Astrocyte (in vitro differentiated cells and primary cell): ENCODE data around the gene FA2H. TPM values are rescaled to one million over a fixed set of nuclear protein-coding genes. Genes with fewer than 3 reads are reported as not detected.

Experiments used
- DNase-seq: peaks from one replicate; pipeline ENCODE4 v3.0.0-alpha.2; 2010; ENCODE audit warnings: low read depth
- FAIRE-seq: peaks from 2 replicates; lab custom pipeline; 2011; peaks lifted over from hg19 to GRCh38; lab: Jason Lieb, UNC
- H2AFZ ChIP-seq: 2 replicates; pipeline ENCODE4 v1.6.0; 2012; ENCODE audit warnings: low read depth, low read length, inconsistent platforms
- H3K27ac ChIP-seq: 2 replicates; pipeline ENCODE4 v1.5.1; 2011; ENCODE audit warnings: low read depth, low read length, inconsistent platforms
- H3K27me3 ChIP-seq: 2 replicates; pipeline ENCODE4 v1.6.0; 2011; ENCODE audit warnings: low read length, inconsistent platforms; ENCODE audit not compliant: insufficient read depth
- H3K36me3 ChIP-seq: 2 replicates; pipeline ENCODE4 v1.5.1; 2011; ENCODE audit warnings: low read length, inconsistent platforms; ENCODE audit not compliant: insufficient read depth
- H3K4me1 ChIP-seq: 2 replicates; pipeline ENCODE4 v1.5.1; 2011; ENCODE audit warnings: low read length, inconsistent platforms; ENCODE audit not compliant: insufficient read depth
- H3K4me2 ChIP-seq: 2 replicates; pipeline ENCODE4 v1.6.0; 2012; ENCODE audit warnings: low read length, inconsistent platforms
- H3K4me3 ChIP-seq: 2 replicates; pipeline ENCODE4 v1.5.1; 2011; ENCODE audit warnings: low read depth, mild to moderate bottlenecking, low read length, inconsistent platforms; ENCODE audit not compliant: insufficient read depth
- H3K79me2 ChIP-seq: 2 replicates; pipeline ENCODE4 v1.6.0; 2012; ENCODE audit warnings: mild to moderate bottlenecking, low read length, inconsistent platforms; ENCODE audit not compliant: insufficient read depth
- H3K9ac ChIP-seq: 2 replicates; pipeline ENCODE4 v1.6.0; 2012; ENCODE audit warnings: mild to moderate bottlenecking, low read length, inconsistent platforms
- H3K9me3 ChIP-seq: 2 replicates; pipeline ENCODE4 v1.5.1; 2012; ENCODE audit warnings: low read depth, mild to moderate bottlenecking, low read length, inconsistent platforms; ENCODE audit not compliant: insufficient read depth
- H4K20me1 ChIP-seq: 2 replicates; pipeline ENCODE4 v1.6.0; 2012; ENCODE audit warnings: low read length, inconsistent platforms; ENCODE audit not compliant: insufficient read depth
- H3K27ac Mint-ChIP-seq: one replicate; pipeline ENCODE4 v1.8.0; 2021; ENCODE audit warnings: mild to moderate bottlenecking, mixed read lengths; ENCODE audit not compliant: unreplicated experiment
- H3K27me3 Mint-ChIP-seq: one replicate; pipeline ENCODE4 v1.8.0; 2021; ENCODE audit warnings: low read depth, mixed read lengths; ENCODE audit not compliant: unreplicated experiment
- H3K36me3 Mint-ChIP-seq: one replicate; pipeline ENCODE4 v1.8.0; 2021; ENCODE audit warnings: low read depth, mixed read lengths; ENCODE audit not compliant: unreplicated experiment
- H3K4me1 Mint-ChIP-seq: one replicate; pipeline ENCODE4 v1.8.0; 2021; ENCODE audit warnings: low read depth, mixed read lengths; ENCODE audit not compliant: unreplicated experiment
- H3K4me3 Mint-ChIP-seq: one replicate; pipeline ENCODE4 v1.8.0; 2021; ENCODE audit warnings: mild to moderate bottlenecking, moderate library complexity, mixed read lengths; ENCODE audit not compliant: unreplicated experiment
- H3K9me3 Mint-ChIP-seq: one replicate; pipeline ENCODE4 v1.8.0; 2021; ENCODE audit warnings: mild to moderate bottlenecking, mixed read lengths; ENCODE audit not compliant: unreplicated experiment
- CTCF ChIP-seq: IDR thresholded peaks from 2 replicates; pipeline ENCODE4 v1.5.1; 2011; ENCODE audit warnings: low read depth, mild to moderate bottlenecking, inconsistent platforms, low read length, moderate library complexity; ENCODE audit not compliant: insufficient read depth
- EZH2 ChIP-seq: IDR thresholded peaks from 2 replicates; pipeline ENCODE4 v1.6.1; 2012; ENCODE audit warnings: mild to moderate bottlenecking, low read length, inconsistent platforms; ENCODE audit not compliant: insufficient read depth
- total RNA-seq: library from RNA; stranded (reverse); gene quantifications from 2 replicates; pipeline ENCODE4 v1.2.1, GENCODE V29; 2021

Gene FA2H
- total RNA-seq, 1 donor from 2014 or later, result 0.14 TPM

- Mint-ChIP-seq H3K27me3 (peaks cover 9% of the 10 kb centered on the region), H3K27ac (no peak overlapping the region), H3K9me3 (no peaks in the 10 kb centered on the region), H3K36me3 (no peaks in the 10 kb centered on the region), H3K4me3 (no peak overlapping the region), H3K4me1 (peaks cover 21% of the 10 kb centered on the region)
- Histone ChIP-seq H2AFZ (no peak overlapping the region), H3K4me2 (no peak overlapping the region), H3K4me1 (peaks cover 19% of the 10 kb centered on the region), H4K20me1 (no peaks in the 10 kb centered on the region), H3K27ac (no peak overlapping the region), H3K36me3 (no peaks in the 10 kb centered on the region), H3K9me3 (no peaks in the 10 kb centered on the region), H3K4me3 (no peak overlapping the region), H3K27me3 (no peaks in the 10 kb centered on the region), H3K79me2 (no peaks in the 10 kb centered on the region), H3K9ac (no peak overlapping the region)
- no peak for DNase-seq
- no peak for FAIRE-seq
- no peak for TF ChIP-seq CTCF
- no peak for TF ChIP-seq EZH2
Observed at GRCh38 chr16:74736531-74737157, 38.0 kb downstream of the FA2H start.

- Histone ChIP-seq H4K20me1 (no peaks in the 10 kb centered on the region), H2AFZ (no peak overlapping the region), H3K4me3 (no peak overlapping the region), H3K4me1 (peaks cover 12% of the 10 kb centered on the region), H3K4me2 (no peak overlapping the region), H3K27ac (no peak overlapping the region), H3K79me2 (no peaks in the 10 kb centered on the region), H3K9me3 (no peaks in the 10 kb centered on the region), H3K9ac (no peak overlapping the region), H3K27me3 (no peaks in the 10 kb centered on the region), H3K36me3 (no peaks in the 10 kb centered on the region)
- Mint-ChIP-seq H3K27me3 (peaks cover 9% of the 10 kb centered on the region), H3K27ac (no peak overlapping the region), H3K36me3 (no peaks in the 10 kb centered on the region), H3K4me3 (no peak overlapping the region), H3K4me1 (peaks cover 21% of the 10 kb centered on the region), H3K9me3 (no peaks in the 10 kb centered on the region)
- FAIRE-seq, result no peak
- DNase-seq, result no peak
- no peak for TF ChIP-seq CTCF
- no peak for TF ChIP-seq EZH2
Observed at GRCh38 chr16:74735554-74735953, 39.1 kb downstream of the FA2H start.

- Histone ChIP-seq H3K9me3 (no peaks in the 10 kb centered on the region), H3K4me3 (no peak overlapping the region), H3K9ac (no peak overlapping the region), H3K4me1 (peaks cover 12% of the 10 kb centered on the region), H3K4me2 (no peak overlapping the region), H3K27me3 (no peaks in the 10 kb centered on the region), H3K79me2 (no peaks in the 10 kb centered on the region), H2AFZ (no peak overlapping the region), H3K36me3 (no peaks in the 10 kb centered on the region), H4K20me1 (no peaks in the 10 kb centered on the region), H3K27ac (no peak overlapping the region)
- DNase-seq (no peak), FAIRE-seq (no peak)
- no peak overlapping the region for H3K27ac Mint-ChIP-seq
- peaks cover 9% of the 10 kb centered on the region for H3K27me3 Mint-ChIP-seq
- H3K9me3 Mint-ChIP-seq, result no peaks in the 10 kb centered on the region
- no peaks in the 10 kb centered on the region for H3K36me3 Mint-ChIP-seq
- peaks cover 26% of the 10 kb centered on the region for H3K4me1 Mint-ChIP-seq
- TF ChIP-seq CTCF (no peak), EZH2 (no peak)
- H3K4me3 Mint-ChIP-seq, result no peak overlapping the region
Observed at GRCh38 chr16:74735162-74735452, 39.5 kb downstream of the FA2H start.
